ENCODE measurements around the gene KANK3.
"Not testable (repeated sequence)": the region's sequence is repeated elsewhere in the genome, so short reads cannot be mapped to it uniquely, and the experiment has no call there.

The KANK3 gene

DNA sequence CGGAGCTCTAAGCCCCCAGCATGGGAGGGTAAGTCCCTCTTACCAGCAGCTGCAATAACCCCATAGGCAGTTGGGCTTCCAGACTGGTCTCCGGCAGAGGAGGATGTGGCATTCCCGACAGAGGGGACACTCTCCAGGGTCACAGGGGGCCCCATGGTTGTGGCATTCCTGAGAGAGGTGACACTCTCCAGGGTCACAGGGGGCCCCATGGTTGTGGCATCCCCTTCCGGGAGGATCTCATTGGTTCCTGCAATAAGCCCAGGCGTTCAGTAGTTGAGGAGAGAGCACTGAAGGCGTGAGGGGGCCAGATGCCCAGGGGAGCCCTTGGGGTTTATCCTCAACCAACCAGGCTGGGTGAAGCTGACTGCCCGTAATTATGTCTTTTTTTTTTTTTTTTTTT is 40.3 kb downstream of the KANK3 start:
- Histone ChIP-seq H2AFZ (ENCODE audit: low read depth, low read length) (no peak overlapping the region), H3K4ac (ENCODE audit: low read depth in 1 of 2, low read length in 2 of 2) (no peak overlapping the region), H3K23ac (ENCODE audit: low read length in 2 of 2) (no peak overlapping the region), H2BK12ac (ENCODE audit: low read length in 2 of 2) (no peak overlapping the region), H4K8ac (ENCODE audit: low read length) (no peak overlapping the region), H3K27ac (ENCODE audit: low read length, poor library complexity, severe bottlenecking) (no peak overlapping the region), H3K14ac (ENCODE audit: low read length in 2 of 2) (no peak overlapping the region), H2BK5ac (ENCODE audit: low read depth, low read length, poor library complexity, severe bottlenecking) (no peak overlapping the region), H3K9me3 (ENCODE audit: control insufficient read depth, low read length) (no peaks in the 10 kb centered on the region), H2AK5ac (ENCODE audit: low read length, severe bottlenecking) (no peak overlapping the region), H4K91ac (ENCODE audit: low read length) (no peak overlapping the region), H3K9ac (ENCODE audit: low read length) (no peak overlapping the region), H3K4me1 (ENCODE audit: control insufficient read depth, insufficient read depth, low read depth, low read length) (peaks cover 9% of the 10 kb centered on the region), H3K36me3 (ENCODE audit: control insufficient read depth in 1 of 2, insufficient read depth in 2 of 2, low read depth in 1 of 2, low read length in 2 of 2) (peaks cover 0 to 35% of the 10 kb centered on the region in 2 experiments), H3K4me2 (ENCODE audit: low read length, poor library complexity, severe bottlenecking) (no peak overlapping the region), H2BK120ac (ENCODE audit: low read depth, low read length) (no peak overlapping the region), H3K27me3 (ENCODE audit: control insufficient read depth in 1 of 2, insufficient read depth in 1 of 2, low read length in 2 of 2) (no peaks in the 10 kb centered on the region), H2BK15ac (ENCODE audit: low read depth, poor library complexity, severe bottlenecking) (peak overlapping the region; percentile 36), H3K79me1 (replicated peaks; ENCODE audit: low read length, poor library complexity, severe bottlenecking) (peaks cover 6% of the 10 kb centered on the region), H3K18ac (ENCODE audit: low read depth in 1 of 2, low read length in 2 of 2) (no peak overlapping the region), H3K4me3 (ENCODE audit: insufficient read depth in 1 of 2, low read depth in 1 of 2, low read length in 2 of 2) (no peak overlapping the region)
- no peak for DNase-seq
- WGBS, result 94% methylated on average over 7 of the region's 7 CpGs

DNA sequence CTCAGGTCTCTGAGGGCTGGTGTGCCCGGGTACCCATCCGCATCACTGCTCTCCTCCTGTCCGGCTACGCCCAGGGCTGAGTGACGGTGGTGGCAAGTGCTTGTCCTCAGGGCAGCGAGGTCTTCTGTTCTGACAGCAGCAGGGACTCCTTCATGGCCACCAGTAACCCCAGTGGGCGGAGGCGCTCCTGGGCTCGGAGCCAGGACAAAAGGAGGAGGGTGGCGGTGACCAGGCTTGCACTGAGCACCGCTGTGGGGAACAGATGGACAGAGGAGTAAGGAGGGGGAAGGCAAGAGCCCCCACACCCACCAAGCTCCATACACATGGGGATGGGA is 40.7 kb downstream of the KANK3 start:
- WGBS, result 87% methylated on average over 9 of the region's 11 CpGs

DNA sequence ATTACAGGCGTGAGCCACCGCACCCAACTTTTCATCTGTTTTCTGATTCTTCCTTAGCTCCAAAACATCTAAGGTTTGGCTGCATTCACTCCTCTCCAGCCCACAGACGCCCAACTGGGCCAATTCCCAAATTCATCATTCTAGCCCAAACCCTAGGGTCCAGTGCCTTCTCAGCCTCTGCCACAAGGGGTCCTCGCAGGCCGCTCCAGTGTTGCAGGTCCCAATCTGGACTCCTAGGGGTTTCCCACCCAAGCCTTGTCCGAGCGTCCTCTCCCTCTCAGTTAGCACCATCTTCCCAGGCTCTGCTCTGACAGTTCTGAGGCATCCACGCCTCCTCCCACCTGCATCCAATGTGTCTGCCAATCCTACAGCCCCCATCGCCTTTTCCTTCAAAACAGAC is 51.7 kb downstream of the KANK3 start:
- not testable (repeated sequence) for H2BK15ac ChIP-seq (ENCODE audit: low read depth, poor library complexity, severe bottlenecking); H3K4me1 ChIP-seq (ENCODE audit: control insufficient read depth, insufficient read depth, low read depth, low read length); H3K27me3 ChIP-seq (ENCODE audit: control insufficient read depth in 1 of 2, insufficient read depth in 1 of 2, low read length in 2 of 2); H3K9ac ChIP-seq (ENCODE audit: low read length); H2AK5ac ChIP-seq (ENCODE audit: low read length, severe bottlenecking); H3K27ac ChIP-seq (ENCODE audit: low read length, poor library complexity, severe bottlenecking); H2BK12ac ChIP-seq (ENCODE audit: low read length in 2 of 2); H3K4me2 ChIP-seq (ENCODE audit: low read length, poor library complexity, severe bottlenecking); H2BK5ac ChIP-seq (ENCODE audit: low read depth, low read length, poor library complexity, severe bottlenecking); H2AFZ ChIP-seq (ENCODE audit: low read depth, low read length); H4K8ac ChIP-seq (ENCODE audit: low read length); H3K18ac ChIP-seq (ENCODE audit: low read depth in 1 of 2, low read length in 2 of 2); H3K14ac ChIP-seq (ENCODE audit: low read length in 2 of 2); H3K4ac ChIP-seq (ENCODE audit: low read depth in 1 of 2, low read length in 2 of 2); H3K36me3 ChIP-seq (ENCODE audit: control insufficient read depth in 1 of 2, insufficient read depth in 2 of 2, low read depth in 1 of 2, low read length in 2 of 2); DNase-seq; H2BK120ac ChIP-seq (ENCODE audit: low read depth, low read length); H3K23ac ChIP-seq (ENCODE audit: low read length in 2 of 2); H3K9me3 ChIP-seq (ENCODE audit: control insufficient read depth, low read length); H3K4me3 ChIP-seq (ENCODE audit: insufficient read depth in 1 of 2, low read depth in 1 of 2, low read length in 2 of 2); H4K91ac ChIP-seq (ENCODE audit: low read length); H3K79me1 ChIP-seq (replicated peaks; ENCODE audit: low read length, poor library complexity, severe bottlenecking)
- no CpG with 5 or more reads among the region's 9 CpGs for WGBS

More for the DNA sequence above, 40.7 kb downstream of the KANK3 start:
- Histone ChIP-seq H3K4me2 (ENCODE audit: low read length, poor library complexity, severe bottlenecking) (no peak overlapping the region), H3K9me3 (ENCODE audit: control insufficient read depth, low read length) (no peaks in the 10 kb centered on the region), H3K4ac (ENCODE audit: low read depth in 1 of 2, low read length in 2 of 2) (no peak overlapping the region), H3K4me1 (ENCODE audit: control insufficient read depth, insufficient read depth, low read depth, low read length) (peaks cover 5% of the 10 kb centered on the region), H3K23ac (ENCODE audit: low read length in 2 of 2) (no peak overlapping the region), H3K27me3 (ENCODE audit: control insufficient read depth in 1 of 2, insufficient read depth in 1 of 2, low read length in 2 of 2) (no peaks in the 10 kb centered on the region), H3K14ac (ENCODE audit: low read length in 2 of 2) (no peak overlapping the region), H3K36me3 (ENCODE audit: control insufficient read depth in 1 of 2, insufficient read depth in 2 of 2, low read depth in 1 of 2, low read length in 2 of 2) (peaks cover 0 to 35% of the 10 kb centered on the region in 2 experiments), H3K27ac (ENCODE audit: low read length, poor library complexity, severe bottlenecking) (no peak overlapping the region), H4K91ac (ENCODE audit: low read length) (no peak overlapping the region), H3K9ac (ENCODE audit: low read length) (no peak overlapping the region), H3K4me3 (ENCODE audit: insufficient read depth in 1 of 2, low read depth in 1 of 2, low read length in 2 of 2) (no peak overlapping the region), H3K79me1 (replicated peaks; ENCODE audit: low read length, poor library complexity, severe bottlenecking) (peaks cover 4% of the 10 kb centered on the region), H3K18ac (ENCODE audit: low read depth in 1 of 2, low read length in 2 of 2) (no peak overlapping the region), H4K8ac (ENCODE audit: low read length) (no peak overlapping the region), H2BK12ac (ENCODE audit: low read length in 2 of 2) (no peak overlapping the region), H2BK120ac (ENCODE audit: low read depth, low read length) (no peak overlapping the region), H2AK5ac (ENCODE audit: low read length, severe bottlenecking) (no peak overlapping the region), H2BK5ac (ENCODE audit: low read depth, low read length, poor library complexity, severe bottlenecking) (no peak overlapping the region), H2AFZ (ENCODE audit: low read depth, low read length) (no peak overlapping the region), H2BK15ac (ENCODE audit: low read depth, poor library complexity, severe bottlenecking) (no peak overlapping the region)
- DNase-seq, result no peak

DNA sequence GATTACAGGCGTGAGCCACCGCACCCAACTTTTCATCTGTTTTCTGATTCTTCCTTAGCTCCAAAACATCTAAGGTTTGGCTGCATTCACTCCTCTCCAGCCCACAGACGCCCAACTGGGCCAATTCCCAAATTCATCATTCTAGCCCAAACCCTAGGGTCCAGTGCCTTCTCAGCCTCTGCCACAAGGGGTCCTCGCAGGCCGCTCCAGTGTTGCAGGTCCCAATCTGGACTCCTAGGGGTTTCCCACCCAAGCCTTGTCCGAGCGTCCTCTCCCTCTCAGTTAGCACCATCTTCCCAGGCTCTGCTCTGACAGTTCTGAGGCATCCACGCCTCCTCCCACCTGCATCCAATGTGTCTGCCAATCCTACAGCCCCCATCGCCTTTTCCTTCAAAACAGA is 66.6 kb downstream of the KANK3 start:
- H3K36me3 ChIP-seq (ENCODE audit: control insufficient read depth in 1 of 2, insufficient read depth in 2 of 2, low read depth in 1 of 2, low read length in 2 of 2); H2AFZ ChIP-seq (ENCODE audit: low read depth, low read length); H3K23ac ChIP-seq (ENCODE audit: low read length in 2 of 2); H3K27ac ChIP-seq (ENCODE audit: low read length, poor library complexity, severe bottlenecking); H3K79me1 ChIP-seq (replicated peaks; ENCODE audit: low read length, poor library complexity, severe bottlenecking); H3K14ac ChIP-seq (ENCODE audit: low read length in 2 of 2); H2BK12ac ChIP-seq (ENCODE audit: low read length in 2 of 2); H3K9me3 ChIP-seq (ENCODE audit: control insufficient read depth, low read length); H4K91ac ChIP-seq (ENCODE audit: low read length); H2BK15ac ChIP-seq (ENCODE audit: low read depth, poor library complexity, severe bottlenecking); H3K27me3 ChIP-seq (ENCODE audit: control insufficient read depth in 1 of 2, insufficient read depth in 1 of 2, low read length in 2 of 2); H3K4me1 ChIP-seq (ENCODE audit: control insufficient read depth, insufficient read depth, low read depth, low read length); H3K4me3 ChIP-seq (ENCODE audit: insufficient read depth in 1 of 2, low read depth in 1 of 2, low read length in 2 of 2); DNase-seq; H2BK5ac ChIP-seq (ENCODE audit: low read depth, low read length, poor library complexity, severe bottlenecking); H3K4ac ChIP-seq (ENCODE audit: low read depth in 1 of 2, low read length in 2 of 2); H3K18ac ChIP-seq (ENCODE audit: low read depth in 1 of 2, low read length in 2 of 2); H2BK120ac ChIP-seq (ENCODE audit: low read depth, low read length); H4K8ac ChIP-seq (ENCODE audit: low read length); H2AK5ac ChIP-seq (ENCODE audit: low read length, severe bottlenecking); H3K4me2 ChIP-seq (ENCODE audit: low read length, poor library complexity, severe bottlenecking); H3K9ac ChIP-seq (ENCODE audit: low read length): not testable (repeated sequence)
- WGBS, result no CpG with 5 or more reads among the region's 9 CpGs

All from mesenchymal stem cell (in vitro differentiated cells and primary cell).